ENCODE data around the gene MAP7D2.
"Not testable (repeated sequence)": the region's sequence is repeated elsewhere in the genome, so short reads cannot be mapped to it uniquely, and the experiment has no call there.

DNA sequence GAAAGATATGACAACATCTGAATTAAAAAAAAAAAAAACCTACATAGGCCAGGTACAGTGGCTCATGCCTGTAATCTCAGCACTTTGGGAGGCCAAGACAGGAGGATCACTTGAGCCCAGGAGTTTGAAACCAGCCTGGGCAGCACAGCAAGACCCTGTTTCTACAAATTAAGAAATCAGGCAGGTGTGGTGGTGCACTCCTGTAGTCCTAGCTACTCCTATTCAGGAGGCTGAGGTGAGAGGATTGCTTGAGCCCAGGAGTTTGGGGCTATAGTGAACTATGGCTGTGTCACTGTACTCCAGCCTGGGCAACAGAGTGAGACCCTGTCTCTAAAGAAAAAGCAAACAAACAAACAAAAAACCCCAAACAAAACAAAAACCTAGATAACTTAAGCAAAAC, 45.8 kb upstream of the MAP7D2 start:
- TF ChIP-seq, protein P1, sequence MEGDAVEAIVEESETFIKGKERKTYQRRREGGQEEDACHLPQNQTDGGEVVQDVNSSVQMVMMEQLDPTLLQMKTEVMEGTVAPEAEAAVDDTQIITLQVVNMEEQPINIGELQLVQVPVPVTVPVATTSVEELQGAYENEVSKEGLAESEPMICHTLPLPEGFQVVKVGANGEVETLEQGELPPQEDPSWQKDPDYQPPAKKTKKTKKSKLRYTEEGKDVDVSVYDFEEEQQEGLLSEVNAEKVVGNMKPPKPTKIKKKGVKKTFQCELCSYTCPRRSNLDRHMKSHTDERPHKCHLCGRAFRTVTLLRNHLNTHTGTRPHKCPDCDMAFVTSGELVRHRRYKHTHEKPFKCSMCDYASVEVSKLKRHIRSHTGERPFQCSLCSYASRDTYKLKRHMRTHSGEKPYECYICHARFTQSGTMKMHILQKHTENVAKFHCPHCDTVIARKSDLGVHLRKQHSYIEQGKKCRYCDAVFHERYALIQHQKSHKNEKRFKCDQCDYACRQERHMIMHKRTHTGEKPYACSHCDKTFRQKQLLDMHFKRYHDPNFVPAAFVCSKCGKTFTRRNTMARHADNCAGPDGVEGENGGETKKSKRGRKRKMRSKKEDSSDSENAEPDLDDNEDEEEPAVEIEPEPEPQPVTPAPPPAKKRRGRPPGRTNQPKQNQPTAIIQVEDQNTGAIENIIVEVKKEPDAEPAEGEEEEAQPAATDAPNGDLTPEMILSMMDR (IDR thresholded peaks at IDR 0.05; ENCODE audit: borderline replicate concordance, extremely low read depth, low read length, poor library complexity, severe bottlenecking), result not testable (repeated sequence)
- not testable (repeated sequence) for TF ChIP-seq EZH2 (IDR thresholded peaks at IDR 0.05; ENCODE audit: borderline replicate concordance, low read depth, low read length, severe bottlenecking)

All from DND-41 (cell line).